PC-3 (cell line): ENCODE data around the gene PROX1.

Experiments used
- EZH2 ChIP-seq: fragments of 300-600 bp; sonication (generic); IDR thresholded peaks from one replicate; pipeline ENCODE4 v1.6.1; 2017; ENCODE audit warnings: antibody characterized with exemption, mild to moderate bottlenecking, low read length; ENCODE audit not compliant: unreplicated experiment
- EZH2phosphoT487 ChIP-seq: fragments of 300-600 bp; sonication (generic); IDR thresholded peaks from 2 replicates; pipeline ENCODE4 v1.6.1; 2018; ENCODE audit warnings: mild to moderate bottlenecking, antibody characterized with exemption, low read length, borderline replicate concordance
- TF ChIP-seq, protein P1 (sequence below): fragments of 300-600 bp; sonication (generic); conservative IDR thresholded peaks from 2 replicates; pipeline ENCODE4 v1.5.1; 2017; ENCODE audit warnings: antibody characterized with exemption, low read depth, mild to moderate bottlenecking, low read length

DNA sequence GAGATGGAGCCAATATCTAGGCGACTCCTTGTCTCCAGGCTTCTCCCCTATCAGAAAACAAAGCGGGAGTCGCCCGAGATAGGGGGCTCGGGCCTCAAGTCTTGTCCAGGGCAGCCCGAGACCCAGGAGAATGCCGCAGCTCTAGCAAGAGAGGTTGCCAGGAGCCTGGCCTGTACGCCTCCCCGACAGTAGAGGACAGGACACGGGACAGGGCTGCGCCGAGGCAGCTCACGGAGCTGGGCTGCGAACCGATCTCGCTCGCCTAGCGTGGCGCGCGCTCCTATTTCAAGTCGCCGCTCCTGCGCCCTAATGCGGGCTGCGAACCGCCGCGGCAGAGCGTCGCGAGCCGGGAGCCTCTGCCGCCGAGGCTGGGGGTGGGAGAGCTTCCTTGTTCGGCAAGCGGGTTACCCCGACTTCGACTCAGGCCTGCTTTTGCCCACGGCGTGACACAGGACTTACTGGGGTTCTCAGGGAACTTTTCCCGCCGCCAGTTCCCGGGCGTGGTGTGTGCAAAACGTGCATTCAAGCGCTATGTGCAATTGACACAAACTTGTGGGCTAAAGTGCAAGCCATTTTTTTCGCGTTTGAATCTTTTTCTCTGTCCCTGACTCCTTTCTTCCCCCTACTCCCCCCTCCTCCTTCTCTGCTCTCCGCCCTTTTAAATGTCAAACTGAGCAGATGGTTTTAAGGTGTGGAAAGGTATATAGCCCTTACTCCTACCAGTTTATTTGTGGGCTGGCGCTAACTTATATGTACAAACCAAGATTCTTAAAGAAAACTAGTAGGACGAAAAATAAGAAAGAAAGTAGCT, 2.4 kb upstream of the PROX1 start:
- TF ChIP-seq, protein P1, sequence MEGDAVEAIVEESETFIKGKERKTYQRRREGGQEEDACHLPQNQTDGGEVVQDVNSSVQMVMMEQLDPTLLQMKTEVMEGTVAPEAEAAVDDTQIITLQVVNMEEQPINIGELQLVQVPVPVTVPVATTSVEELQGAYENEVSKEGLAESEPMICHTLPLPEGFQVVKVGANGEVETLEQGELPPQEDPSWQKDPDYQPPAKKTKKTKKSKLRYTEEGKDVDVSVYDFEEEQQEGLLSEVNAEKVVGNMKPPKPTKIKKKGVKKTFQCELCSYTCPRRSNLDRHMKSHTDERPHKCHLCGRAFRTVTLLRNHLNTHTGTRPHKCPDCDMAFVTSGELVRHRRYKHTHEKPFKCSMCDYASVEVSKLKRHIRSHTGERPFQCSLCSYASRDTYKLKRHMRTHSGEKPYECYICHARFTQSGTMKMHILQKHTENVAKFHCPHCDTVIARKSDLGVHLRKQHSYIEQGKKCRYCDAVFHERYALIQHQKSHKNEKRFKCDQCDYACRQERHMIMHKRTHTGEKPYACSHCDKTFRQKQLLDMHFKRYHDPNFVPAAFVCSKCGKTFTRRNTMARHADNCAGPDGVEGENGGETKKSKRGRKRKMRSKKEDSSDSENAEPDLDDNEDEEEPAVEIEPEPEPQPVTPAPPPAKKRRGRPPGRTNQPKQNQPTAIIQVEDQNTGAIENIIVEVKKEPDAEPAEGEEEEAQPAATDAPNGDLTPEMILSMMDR, result no peak
- TF ChIP-seq EZH2phosphoT487 (no peak), EZH2 (peak; percentile 70)
